Ovary (tissue), 9 donors: ENCODE results near the gene PANK2. TPM values are rescaled to one million over a fixed set of nuclear protein-coding genes. Genes with fewer than 3 reads are reported as not detected.

Experiments used
- DNase-seq, 5 donors: peaks; one replicate each; pipeline ENCODE4 v3.0.0-alpha.2; 2019 to 2020
- H3K27ac ChIP-seq, 2 donors: fragments of 200-600 bp; one replicate each; pipeline versions ENCODE4 v1.5.1 to v1.8.0; 2019 to 2022
- H3K27me3 ChIP-seq: fragments of 200-600 bp; one replicate; pipeline ENCODE4 v1.8.0; 2022
- H3K36me3 ChIP-seq: fragments of 200-600 bp; sonication (generic); one replicate; pipeline ENCODE4 v1.5.1; 2019
- H3K4me1 ChIP-seq: one replicate; pipeline ENCODE4 v1.8.1; 2013; ENCODE audit warnings: mild to moderate bottlenecking, moderate library complexity; ENCODE audit not compliant: insufficient read depth
- H3K4me3 ChIP-seq: fragments of 200-600 bp; sonication (generic); one replicate; pipeline ENCODE4 v1.5.1; 2017
- H3K9me3 ChIP-seq, 2 donors: fragments of 200-600 bp in 1 of 2; sonication (generic) in 1 of 2; one replicate each; pipeline versions ENCODE4 v1.5.1 to v1.8.1; 2013 to 2019; ENCODE audit warnings: mild to moderate bottlenecking in 1 of 2, moderate library complexity in 1 of 2
- EP300 ChIP-seq: sonication (generic); formaldehyde crosslinking; IDR thresholded peaks from one replicate; pipeline ENCODE4 v1.6.1; 2017; ENCODE audit warnings: antibody characterized with exemption
- POLR2A ChIP-seq: fragments of 450-650 bp; IDR thresholded peaks from one replicate; pipeline ENCODE4 v1.6.1; 2017; ENCODE audit warnings: antibody characterized with exemption, mild to moderate bottlenecking, moderate library complexity
- WGBS, 3 donors: extraction: QIAGEN DNeasy Blood & Tissue Kit in 1 of 3; methylation state at CpG; one replicate each; pipeline versions ENCODE4 v1.1.5 to v1.1.7; 2013 to 2017; 5-methylcytosine and 5-hydroxymethylcytosine counted together
- intact Hi-C, 4 donors: fragments of 100-400 bp; cut with DNase I; formaldehyde crosslinking; loops; one replicate each; pipeline versions ENCODE4 v1.11.0 to v1.15.1; 2022 to 2023
- polyA plus RNA-seq, 2 donors: library from polyadenylated mRNA; stranded (reverse); fragments of 200-250 nt in 1 of 2; fragments of 350-450 nt in 1 of 2; fragmentation: Illumina TruSeq in 1 of 2; extraction: RNeasy Lipid Tissue Mini Kit (QIAGEN cat#74804) in 1 of 2; gene quantifications; one replicate each; pipeline ENCODE4 v1.2.3, GENCODE V29; 2013 to 2014
- total RNA-seq, 7 donors: library from RNA; depleted of rRNA in 2 of 7; stranded (reverse); fragments of >200 nt in 2 of 7; fragmentation: NEBNext Ultra II Directional in 3 of 7; extraction: Animal tissue kit (Norgen Biotek cat#: 25700) in 3 of 7; gene quantifications; one replicate each; pipeline versions ENCODE4 v1.1.0 to v1.2.4, GENCODE V29; 2016 to 2023
- TF ChIP-seq, protein P1 (sequence below), 3 donors: fragments of 450-650 bp in 2 of 3; fragments of 200-600 bp in 1 of 3; IDR thresholded peaks; one replicate each; pipeline versions ENCODE4 v1.5.1 to v1.8.0; 2016 to 2022; ENCODE audit warnings: antibody characterized with exemption in 3 of 3, mild to moderate bottlenecking in 1 of 3
- donor health status: DM: no; HTN: no; CAD: no; lungs with moderate emphysema.
- donor health status: DM: no; HTN: no; CAD: no.
- donor health status: Bipolar disorder and iron deficiency.
- donor health status: DM: yes; HTN: yes; CAD: no.
- donor health status: DM: no; HTN: no; CAD: no.
- donor health status: DM: yes; HTN: yes; CAD: no.

The PANK2 gene
- total and polyA plus RNA-seq, 9 donors: 20.0 to 39.5 (median 33.9) TPM

DNA sequence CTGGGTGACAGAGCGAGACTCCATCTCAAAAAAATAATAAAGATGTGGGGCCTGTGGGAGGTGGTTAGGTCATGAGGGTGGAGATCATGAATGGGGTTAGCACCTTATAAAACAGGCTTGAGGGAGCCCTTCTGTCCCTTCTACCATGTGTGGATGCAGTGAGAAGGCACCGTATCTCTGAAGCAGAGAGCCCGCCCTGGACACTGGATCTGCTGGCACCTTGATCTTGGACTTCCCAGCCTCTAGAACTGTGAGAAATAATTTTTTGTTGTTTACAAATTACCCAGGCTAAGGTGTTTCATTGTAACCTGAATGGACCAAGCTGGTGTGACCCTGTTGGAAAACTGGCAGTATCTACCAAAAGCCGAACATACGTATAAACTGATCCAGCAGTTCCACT lies 15.7 kb upstream of the PANK2 start:
- Histone ChIP-seq H3K9me3 (no peaks in the 10 kb centered on the region), H3K4me1 (no peaks in the 10 kb centered on the region), H3K27ac (no peak overlapping the region), H3K36me3 (no peaks in the 10 kb centered on the region), H3K4me3 (no peak overlapping the region), H3K27me3 (no peaks in the 10 kb centered on the region)
- 94 to 99% (median 98%) methylated on average over 5 of the region's 5 CpGs for WGBS, 3 donors
- intact Hi-C loops: no loop called here
- no peak for TF ChIP-seq POLR2A
- TF ChIP-seq EP300: no peak
- DNase-seq: no peak

DNA sequence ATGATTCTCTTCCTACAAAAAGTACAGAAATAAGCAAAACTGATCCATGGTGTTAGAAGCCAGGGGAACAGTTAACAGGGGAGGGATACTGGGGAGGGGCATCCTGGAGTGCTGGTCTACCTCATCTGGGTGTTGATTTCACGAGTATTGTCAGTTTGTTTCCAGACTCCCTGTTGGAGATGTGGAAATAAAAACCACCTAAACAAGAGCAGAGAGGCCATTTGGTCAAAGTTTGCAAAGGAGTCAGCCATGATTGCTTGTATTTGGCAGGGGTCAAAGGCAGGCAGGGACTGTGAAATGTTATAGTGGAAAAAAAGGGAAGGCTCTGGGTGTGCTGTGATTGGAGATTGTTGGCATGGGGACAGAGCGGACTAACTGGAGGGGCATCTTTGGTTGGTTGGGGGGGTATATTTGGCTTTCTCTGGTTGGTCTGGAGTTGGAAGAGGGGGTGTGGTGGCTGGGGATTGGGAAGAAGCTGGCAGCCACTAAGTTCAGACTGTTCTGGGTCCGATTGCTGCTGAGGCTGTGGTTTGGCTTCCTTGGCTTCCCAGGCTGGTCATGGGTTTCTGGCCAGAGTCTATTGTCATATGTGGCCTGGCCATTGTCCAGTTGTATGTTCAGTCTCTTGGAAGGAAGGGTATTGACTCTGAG lies 14.9 kb upstream of the PANK2 start:
- intact Hi-C loops: no loop called here
- Histone ChIP-seq H3K36me3 (no peaks in the 10 kb centered on the region), H3K4me1 (no peaks in the 10 kb centered on the region), H3K27ac (no peak overlapping the region), H3K27me3 (no peaks in the 10 kb centered on the region), H3K9me3 (no peaks in the 10 kb centered on the region), H3K4me3 (no peak overlapping the region)
- no peak for DNase-seq
- 56 to 61% (median 61%) methylated on average over 3 of the region's 3 CpGs for WGBS, 3 donors
- TF ChIP-seq EP300: no peak
- no peak for TF ChIP-seq POLR2A
- TF ChIP-seq, protein P1, sequence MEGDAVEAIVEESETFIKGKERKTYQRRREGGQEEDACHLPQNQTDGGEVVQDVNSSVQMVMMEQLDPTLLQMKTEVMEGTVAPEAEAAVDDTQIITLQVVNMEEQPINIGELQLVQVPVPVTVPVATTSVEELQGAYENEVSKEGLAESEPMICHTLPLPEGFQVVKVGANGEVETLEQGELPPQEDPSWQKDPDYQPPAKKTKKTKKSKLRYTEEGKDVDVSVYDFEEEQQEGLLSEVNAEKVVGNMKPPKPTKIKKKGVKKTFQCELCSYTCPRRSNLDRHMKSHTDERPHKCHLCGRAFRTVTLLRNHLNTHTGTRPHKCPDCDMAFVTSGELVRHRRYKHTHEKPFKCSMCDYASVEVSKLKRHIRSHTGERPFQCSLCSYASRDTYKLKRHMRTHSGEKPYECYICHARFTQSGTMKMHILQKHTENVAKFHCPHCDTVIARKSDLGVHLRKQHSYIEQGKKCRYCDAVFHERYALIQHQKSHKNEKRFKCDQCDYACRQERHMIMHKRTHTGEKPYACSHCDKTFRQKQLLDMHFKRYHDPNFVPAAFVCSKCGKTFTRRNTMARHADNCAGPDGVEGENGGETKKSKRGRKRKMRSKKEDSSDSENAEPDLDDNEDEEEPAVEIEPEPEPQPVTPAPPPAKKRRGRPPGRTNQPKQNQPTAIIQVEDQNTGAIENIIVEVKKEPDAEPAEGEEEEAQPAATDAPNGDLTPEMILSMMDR (IDR thresholded peaks at IDR 0.05): no peak

DNA sequence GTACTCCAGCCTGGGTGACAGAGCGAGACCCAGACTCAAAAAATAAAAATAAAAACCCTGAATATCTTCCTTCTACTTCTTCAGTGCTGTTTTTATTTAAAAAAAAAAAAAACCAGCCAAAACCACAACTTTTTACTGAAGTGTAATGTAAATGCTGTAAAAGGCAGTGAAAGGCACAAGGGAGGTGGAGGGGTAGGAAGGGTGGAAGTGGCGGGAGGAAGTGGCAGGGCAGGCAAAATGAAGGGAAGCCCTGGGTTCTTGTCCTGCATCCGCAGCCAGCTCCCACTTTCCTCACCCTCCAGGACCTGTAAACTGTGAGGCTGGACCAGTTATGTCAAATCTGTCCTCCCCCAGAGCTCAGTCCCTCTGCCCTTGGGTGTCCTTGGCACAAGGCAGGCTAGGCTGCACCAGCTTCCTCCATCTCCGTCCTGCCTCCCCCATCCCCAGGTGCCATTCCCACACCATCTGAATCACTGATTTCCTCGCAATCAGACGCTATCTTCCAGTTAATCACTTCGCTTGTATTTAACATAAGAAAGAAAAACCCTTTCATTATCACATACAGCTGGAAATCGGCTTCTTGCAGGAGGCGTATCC lies 13.7 kb upstream of the PANK2 start:
- no peak for DNase-seq
- Histone ChIP-seq H3K4me3 (no peak overlapping the region), H3K36me3 (no peaks in the 10 kb centered on the region), H3K9me3 (no peaks in the 10 kb centered on the region), H3K27ac (no peak overlapping the region), H3K27me3 (no peaks in the 10 kb centered on the region), H3K4me1 (no peaks in the 10 kb centered on the region)
- 45 to 48% (median 47%) methylated on average over 9 of the region's 9 CpGs for WGBS, 3 donors
- TF ChIP-seq, protein P1 (IDR thresholded peaks at IDR 0.05): no peak
- TF ChIP-seq POLR2A (no peak), EP300 (no peak)
- intact Hi-C loops: no loop called here

DNA sequence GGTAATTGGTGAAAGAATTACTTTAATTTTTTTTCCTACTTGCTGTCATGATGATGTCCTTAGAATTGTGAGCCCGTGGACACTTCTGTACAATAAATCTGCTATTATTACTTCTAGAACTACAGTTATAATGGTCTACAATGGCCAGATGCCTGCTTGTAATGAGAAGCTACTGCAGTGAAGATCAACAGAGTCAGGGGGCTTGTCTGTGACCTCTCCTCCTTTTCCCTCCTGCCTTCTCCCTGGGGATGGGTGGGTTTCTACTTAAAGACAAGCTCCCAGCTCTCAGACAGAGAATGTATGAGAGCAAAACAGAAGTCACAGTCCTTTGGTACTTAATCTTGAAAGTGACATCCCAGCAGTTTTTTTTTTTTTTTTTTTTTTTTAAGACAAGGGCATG lies 13.2 kb upstream of the PANK2 start:
- intact Hi-C loops: no loop called here

More for the DNA sequence above, 13.2 kb upstream of the PANK2 start:
- TF ChIP-seq EP300 (no peak), POLR2A (no peak)
- TF ChIP-seq, protein P1 (IDR thresholded peaks at IDR 0.05): no peak
- WGBS, 3 donors: 19 to 26% (median 22%) methylated on average over 1 of the region's 1 CpG
- H3K27me3 ChIP-seq: no peaks in the 10 kb centered on the region
- H3K9me3 ChIP-seq: no peaks in the 10 kb centered on the region
- no peak for DNase-seq
- H3K36me3 ChIP-seq: no peaks in the 10 kb centered on the region
- no peaks in the 10 kb centered on the region for H3K4me1 ChIP-seq
- no peak overlapping the region for H3K27ac ChIP-seq
- no peak overlapping the region for H3K4me3 ChIP-seq
